ENCODE results near the gene GJA3.

GRCh38 chr13:20157151-20157796, 3.6 kb downstream of the GJA3 start:
- TF ChIP-seq CTCF (IDR thresholded peaks at IDR 0.05) = no peak
- TF ChIP-seq ZFX (IDR thresholded peaks at IDR 0.05; ENCODE audit: borderline replicate concordance) = no peak
